Activated CD8-positive, alpha-beta T cell treated with anti-CD3 and anti-CD28 coated beads, Interleukin-2, amount 10 ng/mL, durations not matched to agents 7 days and 5 days (primary cell): ENCODE data around the gene ELOVL7. TPM values are rescaled to one million over a fixed set of nuclear protein-coding genes. Genes with fewer than 3 reads are reported as not detected.
"Not testable (repeated sequence)": the region's sequence is repeated elsewhere in the genome, so short reads cannot be mapped to it uniquely, and the experiment has no call there.

Experiments
- ATAC-seq: fragments of 150-1000 bp; cut with Tn5 transposase; one replicate; pipeline ENCODE4 v1.10.0; 2021; ENCODE audit warnings: moderate library complexity
- CTCF ChIA-PET: fragments of 350-600 bp; sonication (Branson Sonifier 250); formaldehyde crosslinking; loops from one replicate; lab custom pipeline; 2021; ENCODE audit warnings: antibody characterized with exemption; lab: Charles Lee
- POLR2A ChIA-PET: fragments of 350-600 bp; sonication (Branson Sonifier 250); formaldehyde crosslinking; loops from one replicate; lab custom pipeline; 2021; ENCODE audit warnings: antibody characterized with exemption; lab: Charles Lee
- DNase-seq: peaks from one replicate; pipeline ENCODE4 v3.0.0-alpha.2; 2020
- H3K27ac Mint-ChIP-seq: one replicate; pipeline ENCODE4 v1.8.0; 2021; ENCODE audit warnings: mild to moderate bottlenecking, mixed read lengths
- H3K27me3 Mint-ChIP-seq: one replicate; pipeline ENCODE4 v1.8.0; 2021; ENCODE audit warnings: low read depth, mixed read lengths
- H3K36me3 Mint-ChIP-seq: one replicate; pipeline ENCODE4 v1.8.0; 2021; ENCODE audit warnings: low read depth, mixed read lengths
- H3K4me1 Mint-ChIP-seq: one replicate; pipeline ENCODE4 v1.8.0; 2021; ENCODE audit warnings: low read depth, mixed read lengths
- H3K4me3 Mint-ChIP-seq: one replicate; pipeline ENCODE4 v1.8.0; 2021; ENCODE audit warnings: mild to moderate bottlenecking, mixed read lengths
- H3K9me3 Mint-ChIP-seq: one replicate; pipeline ENCODE4 v1.8.0; 2022; ENCODE audit warnings: mixed read lengths; ENCODE audit not compliant: insufficient read depth
- total RNA-seq, 2 experiments: library from RNA; stranded (reverse); gene quantifications; one replicate each; pipeline ENCODE4 v1.2.3, GENCODE V29; 2021

The ELOVL7 gene
- total RNA-seq, 2 experiments from 2014 or later = 0.26 to 0.34 TPM

GRCh38 chr5:60827201-60827600, 16.9 kb downstream of the ELOVL7 start:
- H3K9me3 Mint-ChIP-seq = no peaks in the 10 kb centered on the region
- DNase-seq = no peak
- no peak for ATAC-seq
- ChIA-PET CTCF (no interaction called here), POLR2A (no interaction called here)
- H3K36me3 Mint-ChIP-seq = no peaks in the 10 kb centered on the region
- H3K4me3 Mint-ChIP-seq = no peak overlapping the region
- H3K27me3 Mint-ChIP-seq = peaks cover 5% of the 10 kb centered on the region
- H3K4me1 Mint-ChIP-seq = peaks cover 2% of the 10 kb centered on the region
- H3K27ac Mint-ChIP-seq = no peak overlapping the region

DNA sequence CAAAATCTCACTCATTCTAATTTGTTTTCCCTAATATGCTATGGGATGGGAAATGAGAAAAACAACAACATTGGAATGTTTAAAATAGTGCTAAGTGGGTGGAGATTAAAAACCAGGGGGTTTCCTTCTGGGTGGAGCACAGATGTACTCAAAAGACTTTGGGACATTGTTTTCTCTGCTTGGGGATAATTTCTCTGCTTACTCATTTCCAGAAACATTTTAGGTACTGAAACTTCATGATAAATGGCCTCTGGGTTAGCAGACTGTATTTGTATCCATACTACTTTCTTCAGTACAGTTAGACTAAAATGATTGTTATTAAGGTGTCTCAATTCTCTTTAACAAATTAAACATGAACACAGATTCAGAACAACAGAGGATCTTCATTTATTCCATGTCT, 17.4 kb downstream of the ELOVL7 start:
- no peak for ATAC-seq
- peaks cover 5% of the 10 kb centered on the region for H3K27me3 Mint-ChIP-seq

GRCh38 chr5:60823574-60823973, 20.5 kb downstream of the ELOVL7 start:
- no peak for DNase-seq
- Mint-ChIP-seq H3K4me1 (no peaks in the 10 kb centered on the region), H3K36me3 (no peaks in the 10 kb centered on the region), H3K27ac (no peak overlapping the region), H3K4me3 (no peak overlapping the region), H3K27me3 (peaks cover 5% of the 10 kb centered on the region), H3K9me3 (no peaks in the 10 kb centered on the region)
- ATAC-seq = no peak
- ChIA-PET CTCF (no interaction called here), POLR2A (interaction anchor here (0.6 kb wide), 1 partner anchor 1693 kb away, joined by 3 read pairs; no protein-coding TSS in a partner anchor)

More for the DNA sequence above, 17.4 kb downstream of the ELOVL7 start:
- DNase-seq = no peak
- Mint-ChIP-seq H3K4me3 (no peak overlapping the region), H3K4me1 (peaks cover 2% of the 10 kb centered on the region), H3K27ac (no peak overlapping the region), H3K9me3 (no peaks in the 10 kb centered on the region), H3K36me3 (no peaks in the 10 kb centered on the region)
- POLR2A ChIA-PET = no interaction called here
- CTCF ChIA-PET = no interaction called here

GRCh38 chr5:60822285-60822556, 21.8 kb downstream of the ELOVL7 start:
- no peak for DNase-seq
- Mint-ChIP-seq H3K36me3 (no peaks in the 10 kb centered on the region), H3K9me3 (no peaks in the 10 kb centered on the region), H3K27me3 (no peaks in the 10 kb centered on the region), H3K27ac (no peak overlapping the region), H3K4me3 (no peak overlapping the region), H3K4me1 (no peaks in the 10 kb centered on the region)
- ChIA-PET CTCF (no interaction called here), POLR2A (no interaction called here)
- ATAC-seq = no peak

- DNase-seq = no peak
- POLR2A ChIA-PET = no interaction called here
- no peak overlapping the region for H3K27ac Mint-ChIP-seq
- CTCF ChIA-PET = no interaction called here
- no peaks in the 10 kb centered on the region for H3K9me3 Mint-ChIP-seq
- no peaks in the 10 kb centered on the region for H3K36me3 Mint-ChIP-seq
- H3K4me1 Mint-ChIP-seq = no peaks in the 10 kb centered on the region
- ATAC-seq = no peak
- H3K4me3 Mint-ChIP-seq = no peak overlapping the region
- H3K27me3 Mint-ChIP-seq = no peaks in the 10 kb centered on the region
Observed at GRCh38 chr5:60821488-60822284, 22.4 kb downstream of the ELOVL7 start.

DNA sequence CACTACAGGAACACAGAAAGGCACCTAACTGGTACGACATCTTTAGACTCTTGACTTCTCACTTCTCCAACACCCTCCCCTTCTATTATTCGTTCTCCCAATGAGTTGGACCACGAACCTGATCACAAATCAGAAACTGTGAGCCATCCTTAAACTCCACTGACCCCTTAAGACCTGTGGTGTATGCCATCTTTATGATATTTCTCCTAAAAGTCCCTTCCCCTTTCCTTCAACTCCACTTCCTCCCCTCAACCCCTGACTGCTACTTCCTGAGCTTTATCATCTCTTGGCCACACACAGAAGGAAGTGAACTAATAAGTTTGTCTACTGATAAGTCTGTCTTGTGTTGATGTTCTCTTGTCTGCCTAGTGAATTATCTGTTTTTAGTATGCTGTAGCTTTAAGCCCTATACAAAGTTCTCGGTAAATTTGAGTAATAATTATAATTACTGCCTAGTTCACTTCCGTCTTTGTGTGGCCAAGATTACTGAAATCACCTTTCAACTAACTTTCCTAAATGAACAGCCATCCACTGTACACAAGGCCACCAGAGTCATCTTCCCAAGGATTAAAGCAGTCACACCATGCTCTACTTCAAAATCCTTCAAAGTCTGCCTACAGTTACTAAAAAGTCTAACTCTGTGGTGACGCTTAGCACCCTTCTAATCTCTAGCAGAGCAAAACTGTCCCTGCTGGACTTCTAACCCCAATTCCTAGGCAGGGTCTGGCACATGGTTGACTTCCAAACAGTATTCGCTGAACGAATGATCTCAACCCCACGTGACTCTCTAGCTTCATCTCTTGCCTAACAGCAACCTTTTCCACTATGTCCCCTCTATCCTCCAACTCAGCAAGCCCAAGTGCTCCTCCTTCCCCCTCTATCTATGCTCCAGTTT, 23.2 kb downstream of the ELOVL7 start:
- H3K27ac Mint-ChIP-seq = no peak overlapping the region
- no peaks in the 10 kb centered on the region for H3K36me3 Mint-ChIP-seq
- DNase-seq (no peak), ATAC-seq (no peak)
- no peaks in the 10 kb centered on the region for H3K4me1 Mint-ChIP-seq
- no peak overlapping the region for H3K4me3 Mint-ChIP-seq
- H3K27me3 Mint-ChIP-seq = no peaks in the 10 kb centered on the region
- POLR2A ChIA-PET = interaction anchor here (0.6 kb wide), 1 partner anchor 80 kb away, joined by 3 read pairs; no protein-coding TSS in a partner anchor
- H3K9me3 Mint-ChIP-seq = no peaks in the 10 kb centered on the region
- CTCF ChIA-PET = no interaction called here

GRCh38 chr5:60816138-60816537, 27.9 kb downstream of the ELOVL7 start:
- H3K4me1 Mint-ChIP-seq, H3K9me3 Mint-ChIP-seq, H3K36me3 Mint-ChIP-seq, H3K27ac Mint-ChIP-seq, POLR2A ChIA-PET, ATAC-seq, DNase-seq, CTCF ChIA-PET, H3K4me3 Mint-ChIP-seq: not testable (repeated sequence)
- H3K27me3 Mint-ChIP-seq = peaks cover 14% of the 10 kb centered on the region

GRCh38 chr5:60814498-60814897, 29.6 kb downstream of the ELOVL7 start:
- no peaks in the 10 kb centered on the region for H3K4me1 Mint-ChIP-seq
- no peaks in the 10 kb centered on the region for H3K36me3 Mint-ChIP-seq
- POLR2A ChIA-PET = no interaction called here
- CTCF ChIA-PET = no interaction called here
- peaks cover 16% of the 10 kb centered on the region for H3K27me3 Mint-ChIP-seq
- H3K27ac Mint-ChIP-seq = no peak overlapping the region
- H3K4me3 Mint-ChIP-seq = no peak overlapping the region
- ATAC-seq = no peak
- no peak for DNase-seq
- H3K9me3 Mint-ChIP-seq = no peaks in the 10 kb centered on the region

- Mint-ChIP-seq H3K27me3 (peaks cover 18% of the 10 kb centered on the region), H3K9me3 (no peaks in the 10 kb centered on the region), H3K4me1 (no peaks in the 10 kb centered on the region), H3K27ac (no peak overlapping the region), H3K36me3 (no peaks in the 10 kb centered on the region), H3K4me3 (no peak overlapping the region)
- POLR2A ChIA-PET = no interaction called here
- DNase-seq (no peak), ATAC-seq (no peak)
- CTCF ChIA-PET = no interaction called here
Observed at GRCh38 chr5:60812426-60812825, 31.6 kb downstream of the ELOVL7 start.

GRCh38 chr5:60811105-60811504, 33.0 kb downstream of the ELOVL7 start:
- CTCF ChIA-PET = no interaction called here
- Mint-ChIP-seq H3K4me3 (no peak overlapping the region), H3K9me3 (no peaks in the 10 kb centered on the region), H3K27ac (no peak overlapping the region), H3K27me3 (peaks cover 22% of the 10 kb centered on the region), H3K36me3 (no peaks in the 10 kb centered on the region), H3K4me1 (no peaks in the 10 kb centered on the region)
- DNase-seq (no peak), ATAC-seq (no peak)
- POLR2A ChIA-PET = no interaction called here

DNA sequence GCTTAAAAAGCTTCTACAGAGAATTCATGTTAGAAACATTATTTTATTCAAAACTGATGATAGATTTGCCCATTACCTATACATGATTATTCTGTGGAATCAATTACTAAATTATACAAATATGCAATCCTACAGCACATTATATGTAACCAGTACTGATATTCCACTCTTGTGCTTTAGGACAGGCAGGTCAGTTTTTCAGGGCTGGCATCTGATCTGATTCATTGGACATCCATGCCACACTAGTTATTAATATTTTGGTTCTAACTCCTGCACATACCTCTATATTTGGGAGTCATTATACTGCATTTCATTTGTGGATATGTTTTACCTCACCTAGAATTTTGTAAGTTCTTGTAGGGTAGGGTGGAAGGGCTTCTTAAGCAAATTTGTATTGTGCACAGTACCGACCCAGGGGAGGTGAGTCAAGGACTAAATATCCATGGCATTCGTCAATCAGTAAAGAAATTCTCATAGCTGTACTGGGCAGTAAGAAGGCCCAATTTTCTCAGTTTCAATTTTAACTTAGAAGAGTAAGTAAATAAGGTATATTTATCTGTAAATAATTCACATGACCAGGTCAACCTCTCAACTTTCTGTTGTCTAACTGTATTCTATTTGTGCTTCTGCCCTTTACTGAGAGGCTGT, 33.5 kb downstream of the ELOVL7 start:
- ATAC-seq = no peak
- Mint-ChIP-seq H3K4me1 (no peaks in the 10 kb centered on the region), H3K36me3 (no peaks in the 10 kb centered on the region), H3K27me3 (peaks cover 22% of the 10 kb centered on the region), H3K27ac (no peak overlapping the region), H3K4me3 (no peak overlapping the region), H3K9me3 (no peaks in the 10 kb centered on the region)
- no peak for DNase-seq
- POLR2A ChIA-PET = no interaction called here
- CTCF ChIA-PET = no interaction called here

DNA sequence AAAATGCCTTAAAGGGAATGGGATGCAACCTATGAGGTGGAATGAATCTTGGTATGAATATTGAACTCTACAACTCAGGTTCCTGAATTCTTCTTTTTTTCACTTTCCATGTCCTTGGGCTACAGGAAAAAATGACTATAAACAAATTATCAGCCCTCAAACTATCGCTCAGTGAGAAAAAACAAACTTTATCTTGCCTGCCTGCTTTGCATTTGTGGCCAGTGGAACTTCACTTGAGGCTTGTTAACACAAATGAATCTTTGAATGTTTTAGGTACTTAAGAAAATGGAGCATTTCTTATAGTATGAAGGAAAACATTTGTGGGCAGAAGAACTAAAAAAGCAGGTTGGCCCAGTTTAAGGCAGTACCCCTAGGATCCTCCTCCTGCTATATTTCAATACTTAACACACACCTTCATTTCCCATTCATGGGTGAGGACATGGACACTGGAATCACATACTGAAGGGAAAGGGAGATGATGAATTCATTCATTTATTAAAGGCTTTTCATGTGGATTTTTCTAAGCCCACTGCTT, 34.1 kb downstream of the ELOVL7 start:
- Mint-ChIP-seq H3K4me1 (no peaks in the 10 kb centered on the region), H3K27ac (no peak overlapping the region), H3K9me3 (no peaks in the 10 kb centered on the region), H3K36me3 (no peaks in the 10 kb centered on the region), H3K4me3 (no peak overlapping the region), H3K27me3 (peaks cover 22% of the 10 kb centered on the region)
- ATAC-seq (no peak), DNase-seq (no peak)
- ChIA-PET CTCF (no interaction called here), POLR2A (no interaction called here)
